Smooth muscle cell (in vitro differentiated cells): ENCODE results near the gene ZNF526. TPM values are rescaled to one million over a fixed set of nuclear protein-coding genes. Genes with fewer than 3 reads are reported as not detected.

Experiments used
- DNase-seq: peaks from one replicate; lab custom pipeline; 2025; ENCODE audit not compliant: unreplicated experiment; lab: John Stamatoyannopoulos, UW
- H2AFZ ChIP-seq: fragments of 200-600 bp; sonication (generic); 2 replicates; pipeline ENCODE4 v1.6.0; 2016; ENCODE audit warnings: antibody characterized with exemption, low read depth, mild to moderate bottlenecking
- H3F3A ChIP-seq: fragments of 200-600 bp; sonication (generic); 2 replicates; pipeline ENCODE4 v1.6.0; 2017; ENCODE audit warnings: antibody characterized with exemption, low read depth
- H3K27ac ChIP-seq: fragments of 200-600 bp; sonication (generic); 2 replicates; pipeline ENCODE4 v1.5.1; 2016; ENCODE audit warnings: low read depth, mild to moderate bottlenecking
- H3K27me3 ChIP-seq: fragments of 200-600 bp; sonication (generic); 2 replicates; pipeline ENCODE4 v1.6.1; 2016; ENCODE audit warnings: low read depth, mild to moderate bottlenecking
- H3K36me3 ChIP-seq: fragments of 200-600 bp; sonication (generic); 2 replicates; pipeline ENCODE4 v1.5.1; 2016; ENCODE audit warnings: low read depth
- H3K4me1 ChIP-seq: fragments of 200-600 bp; sonication (generic); 2 replicates; pipeline ENCODE4 v1.5.1; 2016; ENCODE audit warnings: low read depth
- H3K4me2 ChIP-seq: fragments of 200-600 bp; sonication (generic); 2 replicates; pipeline ENCODE4 v1.6.0; 2016; ENCODE audit warnings: mild to moderate bottlenecking
- H3K4me3 ChIP-seq: fragments of 200-600 bp; sonication (generic); 2 replicates; pipeline ENCODE4 v1.5.1; 2016; ENCODE audit warnings: mild to moderate bottlenecking
- H3K79me2 ChIP-seq: fragments of 200-600 bp; sonication (generic); 2 replicates; pipeline ENCODE4 v1.6.0; 2016; ENCODE audit warnings: low read depth, mild to moderate bottlenecking
- H3K9ac ChIP-seq: fragments of 200-600 bp; sonication (generic); 2 replicates; pipeline ENCODE4 v1.6.0; 2016; ENCODE audit warnings: low read depth
- H3K9me3 ChIP-seq: fragments of 200-600 bp; sonication (generic); replicated peaks from 2 replicates; pipeline ENCODE4 v1.5.1; 2016; ENCODE audit warnings: low read depth
- H4K20me1 ChIP-seq: fragments of 200-600 bp; sonication (generic); 2 replicates; pipeline ENCODE4 v1.6.0; 2016; ENCODE audit warnings: low read depth
- CTCF ChIP-seq: fragments of 200-600 bp; sonication (generic); IDR thresholded peaks from 2 replicates; pipeline ENCODE4 v1.5.1; 2017; ENCODE audit warnings: borderline replicate concordance, mild to moderate bottlenecking, antibody characterized with exemption; ENCODE audit not compliant: insufficient read depth, poor library complexity, severe bottlenecking
- WGBS: methylation state at CpG from one replicate; pipeline ENCODE4 v1.1.7; 2016; ENCODE audit warnings: low lambda C conversion rate; 5-methylcytosine and 5-hydroxymethylcytosine counted together
- polyA plus RNA-seq: library from polyadenylated mRNA; unstranded; fragments of >200 nt; fragmentation: Nextera tagmentation; extraction: Ambion mirVana; gene quantifications from 2 replicates; pipeline ENCODE4 v1.2.1, GENCODE V29; 2016
- total RNA-seq: library from RNA; depleted of rRNA; stranded (reverse); fragments of >200 nt; gene quantifications from 2 replicates; pipeline ENCODE4 v1.2.3, GENCODE V29; 2014

Gene ZNF526
- total and polyA plus RNA-seq, 2 experiments from 2014 or later: 5.0 to 12.1 TPM

- Histone ChIP-seq H3K4me2 (no peak overlapping the region), H4K20me1 (peaks cover 38% of the 10 kb centered on the region), H3K9ac (no peak overlapping the region), H3F3A (no peaks in the 10 kb centered on the region), H3K9me3 (no peaks in the 10 kb centered on the region), H2AFZ (no peak overlapping the region), H3K79me2 (no peaks in the 10 kb centered on the region), H3K4me3 (no peak overlapping the region), H3K27me3 (no peaks in the 10 kb centered on the region), H3K4me1 (no peaks in the 10 kb centered on the region), H3K36me3 (no peaks in the 10 kb centered on the region), H3K27ac (no peak overlapping the region)
- WGBS: 91% methylated on average over 5 of the region's 5 CpGs
- no peak for DNase-seq
- TF ChIP-seq CTCF: no peak
Observed at GRCh38 chr19:42200116-42200715, 19.9 kb upstream of the ZNF526 start.

- Histone ChIP-seq H3K27ac (no peak overlapping the region), H2AFZ (no peak overlapping the region), H3K36me3 (no peaks in the 10 kb centered on the region), H3K27me3 (no peaks in the 10 kb centered on the region), H3K79me2 (no peaks in the 10 kb centered on the region), H3K9ac (no peak overlapping the region), H3K9me3 (no peaks in the 10 kb centered on the region), H4K20me1 (peaks cover 43% of the 10 kb centered on the region), H3K4me2 (no peak overlapping the region), H3K4me3 (no peak overlapping the region), H3F3A (no peaks in the 10 kb centered on the region), H3K4me1 (no peaks in the 10 kb centered on the region)
- 88% methylated on average over 6 of the region's 6 CpGs for WGBS
- DNase-seq: no peak
- TF ChIP-seq CTCF: no peak
Observed at GRCh38 chr19:42201489-42202289, 18.4 kb upstream of the ZNF526 start.

GRCh38 chr19:42202290-42202880 is 17.7 kb upstream of the ZNF526 start:
- H2AFZ ChIP-seq: no peak overlapping the region

More at GRCh38 chr19:42202290-42202880, 17.7 kb upstream of the ZNF526 start:
- no peak for TF ChIP-seq CTCF
- no peaks in the 10 kb centered on the region for H3K9me3 ChIP-seq
- H3K4me3 ChIP-seq: no peak overlapping the region
- no peak overlapping the region for H3K27ac ChIP-seq
- H3K4me1 ChIP-seq: no peaks in the 10 kb centered on the region
- no peaks in the 10 kb centered on the region for H3K27me3 ChIP-seq
- no peak for DNase-seq
- WGBS: 89% methylated on average over 5 of the region's 5 CpGs
- no peak overlapping the region for H3K9ac ChIP-seq
- H3K4me2 ChIP-seq: no peak overlapping the region
- no peaks in the 10 kb centered on the region for H3K79me2 ChIP-seq
- no peaks in the 10 kb centered on the region for H3K36me3 ChIP-seq
- H3F3A ChIP-seq: no peaks in the 10 kb centered on the region
- peaks cover 43% of the 10 kb centered on the region for H4K20me1 ChIP-seq
